GM12878 (cell line): ENCODE data around the gene SPTBN1. TPM values are rescaled to one million over a fixed set of nuclear protein-coding genes. Genes with fewer than 3 reads are reported as not detected.

ENCODE experiments used
- ATAC-seq: fragments of 200-7000 bp; cut with Tn5 transposase; 3 replicates; pipeline ENCODE4 v1.9.1; 2020; ENCODE audit warnings: mild to moderate bottlenecking, moderate library complexity
- BruUV-seq: library from RNA; stranded (reverse); fragments of 400-500 nt; replicated peaks from 2 replicates; lab custom pipeline; 2021; lab: Mats Ljungman, UMichigan
- CTCF ChIA-PET: fragments of 300-600 bp; sonication (Branson Sonifier 250); formaldehyde crosslinking; extraction: SDS; loops from one replicate; lab custom pipeline; 2021; ENCODE audit warnings: inconsistent platforms; lab: Yijun Ruan, JAX
- POLR2A ChIA-PET: fragments of 350-600 bp; formaldehyde crosslinking; extraction: SDS; loops from one replicate; lab custom pipeline; 2021; ENCODE audit warnings: inconsistent platforms; lab: Charles Lee
- RAD21 ChIA-PET: fragments of 300-600 bp; sonication (Branson Sonifier 250); formaldehyde crosslinking; loops from one replicate; lab custom pipeline; 2023; ENCODE audit warnings: antibody characterized with exemption; ENCODE audit not compliant: unreplicated experiment; lab: Charles Lee
- SMC1A ChIA-PET: fragments of 300-600 bp; sonication (Branson Sonifier 250); formaldehyde crosslinking; loops from one replicate; lab custom pipeline; 2023; ENCODE audit not compliant: unreplicated experiment, uncharacterized antibody; lab: Charles Lee
- DNase-seq: peaks from one replicate; pipeline ENCODE4 v3.0.0-alpha.2; 2011; ENCODE audit warnings: low read depth, low spot score
- FAIRE-seq: peaks from 3 replicates; lab custom pipeline; 2011; peaks lifted over from hg19 to GRCh38; lab: Jason Lieb, UNC
- H2AFZ ChIP-seq: 2 replicates; pipeline ENCODE4 v1.6.0; 2011; ENCODE audit warnings: low read depth, low read length, control low read depth; ENCODE audit not compliant: control insufficient read depth
- H3K27ac ChIP-seq: 2 replicates; pipeline ENCODE4 v1.5.1; 2011; ENCODE audit warnings: control low read depth; ENCODE audit not compliant: control insufficient read depth, insufficient read depth
- H3K27me3 ChIP-seq, 2 experiments: replicated peaks in 1 of 2; 2 replicates each; pipeline versions ENCODE4 v1.6.0 to v1.6.1; 2011; ENCODE audit warnings: low read length in 1 of 2; ENCODE audit not compliant: control insufficient read depth in 2 of 2, insufficient read depth in 2 of 2
- H3K36me3 ChIP-seq, 2 experiments: 2 replicates each; pipeline ENCODE4 v1.5.1; 2011; ENCODE audit warnings: low read length in 1 of 2; ENCODE audit not compliant: control insufficient read depth in 2 of 2, insufficient read depth in 2 of 2
- H3K4me1 ChIP-seq: 2 replicates; pipeline ENCODE4 v1.6.1; 2011; ENCODE audit warnings: mild to moderate bottlenecking, low read length, moderate library complexity, mixed read lengths; ENCODE audit not compliant: control insufficient read depth, insufficient read depth
- H3K4me2 ChIP-seq: 2 replicates; pipeline ENCODE4 v1.6.0; 2011; ENCODE audit warnings: control low read depth; ENCODE audit not compliant: control insufficient read depth, insufficient read depth
- H3K4me3 ChIP-seq: fragments of 200-600 bp; sonication (generic); 2 replicates; pipeline ENCODE4 v1.5.1; 2016
- H3K79me2 ChIP-seq: 2 replicates; pipeline ENCODE4 v1.6.0; 2011; ENCODE audit warnings: low read length; ENCODE audit not compliant: control insufficient read depth, insufficient read depth
- H3K9ac ChIP-seq: 2 replicates; pipeline ENCODE4 v1.8.0; 2011; ENCODE audit warnings: low read length, control low read depth, mixed read lengths; ENCODE audit not compliant: control insufficient read depth, insufficient read depth
- H3K9me3 ChIP-seq: replicated peaks from 3 replicates; pipeline ENCODE4 v1.5.1; 2011; ENCODE audit warnings: mild to moderate bottlenecking, low read length; ENCODE audit not compliant: control insufficient read depth, insufficient read depth
- H4K20me1 ChIP-seq: 2 replicates; pipeline ENCODE4 v1.6.0; 2011; ENCODE audit not compliant: control insufficient read depth, insufficient read depth
- ASH2L ChIP-seq: fragments of 300-600, 200-600 bp; sonication (generic); IDR thresholded peaks from 2 replicates; pipeline ENCODE4 v1.6.1; 2017; ENCODE audit warnings: low read depth, mild to moderate bottlenecking, borderline replicate concordance
- BRCA1 ChIP-seq: IDR thresholded peaks from 2 replicates; pipeline ENCODE4 v1.6.1; 2011; ENCODE audit warnings: low read depth, low read length, improper control_type of control experiment
- CEBPB ChIP-seq, 2 experiments: fragments of 150-350 bp in 1 of 2; IDR thresholded peaks; 2 replicates each; pipeline ENCODE4 v1.6.1; 2012 to 2014; ENCODE audit warnings: low read depth in 2 of 2, low read length in 2 of 2, borderline replicate concordance in 1 of 2, inconsistent platforms in 1 of 2
- CHD4 ChIP-seq: fragments of 200-600 bp; sonication (generic); IDR thresholded peaks from 2 replicates; pipeline ENCODE4 v1.6.1; 2016; ENCODE audit warnings: mild to moderate bottlenecking
- CTCF ChIP-seq, 3 experiments: IDR thresholded peaks in 2 of 3; conservative IDR thresholded peaks in 1 of 3; 2 replicates each; pipeline ENCODE4 v1.5.1; 2011; ENCODE audit warnings: low read depth in 3 of 3, low read length in 3 of 3, mild to moderate bottlenecking in 3 of 3, control low read depth in 2 of 3, moderate library complexity in 2 of 3, inconsistent platforms in 1 of 3, mixed read lengths in 1 of 3; ENCODE audit not compliant: control insufficient read depth in 2 of 3, insufficient read depth in 1 of 3; ENCODE audit errors: extremely low read depth in 1 of 3
- E2F8 ChIP-seq: fragments of 450-650 bp; IDR thresholded peaks from 2 replicates; pipeline ENCODE4 v1.6.1; 2018; ENCODE audit warnings: mild to moderate bottlenecking, low read depth, moderate library complexity; ENCODE audit not compliant: partially characterized antibody
- FOS ChIP-seq: IDR thresholded peaks from 3 replicates; pipeline ENCODE4 v1.6.1; 2011; ENCODE audit warnings: borderline replicate concordance; ENCODE audit not compliant: insufficient read length; ENCODE audit errors: extremely low read depth
- GABPA ChIP-seq: IDR thresholded peaks from 2 replicates; pipeline ENCODE4 v1.6.1; 2014; ENCODE audit warnings: antibody characterized with exemption, low read depth, mild to moderate bottlenecking, inconsistent platforms
- NFXL1 ChIP-seq: fragments of 450-650 bp; IDR thresholded peaks from 2 replicates; pipeline ENCODE4 v1.6.1; 2017; ENCODE audit warnings: antibody characterized with exemption, mild to moderate bottlenecking, borderline replicate concordance
- NFYA ChIP-seq: IDR thresholded peaks from 2 replicates; pipeline ENCODE4 v1.6.1; 2011; ENCODE audit warnings: low read depth, mild to moderate bottlenecking, low read length, improper control_type of control experiment, borderline replicate concordance
- SIX5 ChIP-seq: IDR thresholded peaks from 2 replicates; pipeline ENCODE4 v1.6.1; 2011; ENCODE audit warnings: mild to moderate bottlenecking, low read depth, low read length, moderate library complexity; ENCODE audit not compliant: severe bottlenecking
- STAT1 ChIP-seq: fragments of 450-650 bp; conservative IDR thresholded peaks from 2 replicates; pipeline ENCODE4 v1.6.1; 2014; ENCODE audit warnings: antibody characterized with exemption, mild to moderate bottlenecking
- SUZ12 ChIP-seq: fragments of 200-600 bp; sonication (generic); IDR thresholded peaks from one replicate; pipeline ENCODE4 v1.6.1; 2018; ENCODE audit warnings: antibody characterized with exemption, mild to moderate bottlenecking; ENCODE audit not compliant: unreplicated experiment
- ZNF274 ChIP-seq: IDR thresholded peaks from one replicate; pipeline ENCODE4 v1.8.0; 2011; ENCODE audit not compliant: insufficient read length, insufficient read depth
- ZNF384 ChIP-seq: IDR thresholded peaks from 2 replicates; pipeline ENCODE4 v1.6.1; 2012; ENCODE audit warnings: low read depth, mild to moderate bottlenecking, low read length, improper control_type of control experiment, borderline replicate concordance
- ZNF622 ChIP-seq: fragments of 450-650 bp; IDR thresholded peaks from 2 replicates; pipeline ENCODE4 v1.6.1; 2017; ENCODE audit warnings: mild to moderate bottlenecking, inconsistent platforms
- ZSCAN29 ChIP-seq: fragments of 450-650 bp; IDR thresholded peaks from 2 replicates; pipeline ENCODE4 v1.6.1; 2017; ENCODE audit warnings: mild to moderate bottlenecking, moderate library complexity
- WGBS: methylation state at CpG from one replicate; pipeline ENCODE4 v1.1.6; 2016; ENCODE audit warnings: low lambda C conversion rate; ENCODE audit not compliant: insufficient replicate concordance, insufficient coverage; ENCODE audit errors: missing lambda C conversion rate; 5-methylcytosine and 5-hydroxymethylcytosine counted together
- in situ Hi-C: fragments of 300-500 bp; cut with MboI; formaldehyde crosslinking; loops from 9 replicates; pipeline ENCODE4 v1.14.3; 2018; ENCODE audit warnings: mixed read lengths
- intact Hi-C: fragments of 100-400 bp; cut with micrococcal nuclease; formaldehyde crosslinking; loops from one replicate; pipeline ENCODE4 v1.14.2; 2022; ENCODE audit not compliant: unreplicated experiment
- polyA plus RNA-seq, 11 experiments: library from polyadenylated mRNA; depleted of rRNA in 4 of 11; unstranded in 6 of 11; stranded (reverse) in 5 of 11; fragments of >200 nt; fragmentation: Nextera tagmentation in 4 of 11; fragmentation: Illumina TruSeq in 1 of 11; extraction: Ambion mirVana in 4 of 11; extraction: Trizol in 1 of 11; gene quantifications; 1 replicate in 1 of 11; 2 replicates in 10 of 11; pipeline versions ENCODE4 v1.2.1 to v1.2.3, GENCODE V29; 2011 to 2016; ENCODE audit warnings: inconsistent platforms in 2 of 11, missing spikeins in 2 of 11, low read depth in 1 of 11
- total RNA-seq, 4 experiments: library from RNA; depleted of rRNA in 3 of 4; stranded (reverse); fragments of >200 nt in 3 of 4; fragmentation: Illumina TruSeq in 1 of 4; extraction: Trizol in 1 of 4; gene quantifications; 2 replicates each; pipeline versions ENCODE4 v1.2.1 to v1.2.3, GENCODE V29; 2013 to 2021
- TF ChIP-seq, protein P1 (sequence below): fragments of 150-350 bp; IDR thresholded peaks from 2 replicates; pipeline ENCODE4 v1.6.1; 2014; ENCODE audit warnings: mild to moderate bottlenecking, low read depth, low read length

The SPTBN1 gene
- total and polyA plus RNA-seq, 10 of the 15 experiments (the other 5 are each of a cell fraction or from before 2014, with no cell fraction given) = 20.6 to 154 (median 76.7) TPM

DNA sequence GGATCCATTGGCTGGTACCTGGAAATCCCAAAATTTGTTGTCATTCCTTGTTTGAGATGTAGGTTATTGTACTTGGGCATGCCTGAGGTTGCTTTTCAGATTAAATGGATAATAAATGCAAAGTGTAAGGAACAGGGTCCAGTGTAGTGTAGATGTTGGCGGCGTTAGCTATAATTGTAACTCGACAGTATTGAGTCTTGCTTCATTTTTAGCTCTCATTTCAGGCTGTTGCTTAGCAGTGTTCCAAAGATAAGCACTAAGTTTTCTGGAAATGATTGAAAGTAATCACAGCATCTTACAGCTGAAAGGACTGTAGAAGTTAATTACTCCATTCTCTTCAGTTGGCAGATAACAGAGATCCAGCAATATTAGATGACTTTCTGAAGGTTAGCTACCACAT lies 47.8 kb upstream of the SPTBN1 start (continued):
- TF ChIP-seq CTCF (IDR thresholded peaks at IDR 0.05 in 2 of 3, conservative IDR thresholded peaks at IDR 0.05 in 1 of 3; ENCODE audit: control insufficient read depth in 2 of 3, extremely low read depth in 1 of 3, insufficient read depth in 1 of 3, low read depth in 3 of 3, low read length in 3 of 3) (no peak), NFXL1 (no peak), SUZ12 (no peak), FOS (no peak)

DNA sequence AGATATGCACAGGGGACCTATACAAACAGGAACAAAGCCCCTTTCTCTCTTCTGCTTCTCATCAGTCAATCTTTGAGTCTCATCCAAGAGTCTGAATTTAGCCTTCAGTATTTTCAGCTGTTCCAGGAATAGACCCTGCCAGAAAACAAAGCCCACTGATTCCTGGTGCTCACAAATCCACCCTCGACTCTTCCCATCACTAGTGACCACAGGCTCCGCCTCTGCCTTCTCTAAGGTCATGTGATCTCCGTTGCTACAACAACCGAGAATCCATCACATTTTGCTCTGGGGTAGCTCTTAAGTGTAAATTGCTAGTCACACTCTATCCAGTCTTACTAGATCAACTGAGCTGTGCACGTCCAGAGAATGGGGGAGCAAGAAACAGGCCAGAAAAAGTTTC lies 46.4 kb upstream of the SPTBN1 start:
- POLR2A ChIA-PET = interaction anchor here (1.2 kb wide), 1 partner anchor 8 kb away, joined by 7 read pairs; no protein-coding TSS in a partner anchor
- Histone ChIP-seq H3K27me3 (peaks cover 0 to 1% of the 10 kb centered on the region in 2 experiments; a peak in 2 of 4 replicates), H3K9me3 (no peaks in the 10 kb centered on the region), H3K4me1 (no peaks in the 10 kb centered on the region), H3K79me2 (no peaks in the 10 kb centered on the region), H4K20me1 (no peaks in the 10 kb centered on the region), H3K4me3 (no peak overlapping the region), H3K27ac (no peak overlapping the region), H3K4me2 (no peak overlapping the region), H3K36me3 (no peaks in the 10 kb centered on the region), H3K9ac (no peak overlapping the region), H2AFZ (no peak overlapping the region)
- FAIRE-seq = no peak
- no peak for ATAC-seq
- intact Hi-C loops (no loop called here), in situ Hi-C loops (no loop called here)
- CTCF ChIA-PET = interaction anchor here (1.0 to 1.3 kb wide), 3 partner anchors 14 to 233 kb away, joined by 3 to 4 read pairs (median 3); no protein-coding TSS in a partner anchor
- DNase-seq = no peak
- RAD21 ChIA-PET = no interaction called here
- SMC1A ChIA-PET = interaction anchor here (0.8 to 1.1 kb wide), 3 partner anchors 20 to 93 kb away, joined by 3 read pairs; no protein-coding TSS in a partner anchor
- no TSS peak for BruUV-seq
- WGBS = 15% methylated on average over 5 of the region's 5 CpGs
- TF ChIP-seq CHD4 (no peak), ZSCAN29 (no peak), NFYA (no peak), ASH2L (no peak), SIX5 (no peak), GABPA (no peak), E2F8 (no peak), ZNF622 (no peak), ZNF274 (no peak), BRCA1 (no peak), CEBPB (IDR thresholded peaks at IDR 0.05; ENCODE audit: borderline replicate concordance in 1 of 2, low read depth in 2 of 2, low read length in 2 of 2) (no peak), STAT1 (no peak), ZNF384 (no peak)
- TF ChIP-seq, protein P1, sequence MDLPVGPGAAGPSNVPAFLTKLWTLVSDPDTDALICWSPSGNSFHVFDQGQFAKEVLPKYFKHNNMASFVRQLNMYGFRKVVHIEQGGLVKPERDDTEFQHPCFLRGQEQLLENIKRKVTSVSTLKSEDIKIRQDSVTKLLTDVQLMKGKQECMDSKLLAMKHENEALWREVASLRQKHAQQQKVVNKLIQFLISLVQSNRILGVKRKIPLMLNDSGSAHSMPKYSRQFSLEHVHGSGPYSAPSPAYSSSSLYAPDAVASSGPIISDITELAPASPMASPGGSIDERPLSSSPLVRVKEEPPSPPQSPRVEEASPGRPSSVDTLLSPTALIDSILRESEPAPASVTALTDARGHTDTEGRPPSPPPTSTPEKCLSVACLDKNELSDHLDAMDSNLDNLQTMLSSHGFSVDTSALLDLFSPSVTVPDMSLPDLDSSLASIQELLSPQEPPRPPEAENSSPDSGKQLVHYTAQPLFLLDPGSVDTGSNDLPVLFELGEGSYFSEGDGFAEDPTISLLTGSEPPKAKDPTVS = no peak
